Measurements from ENCODE around the gene KBTBD13.
"Not testable (repeated sequence)": the region's sequence is repeated elsewhere in the genome, so short reads cannot be mapped to it uniquely, and the experiment has no call there.

The KBTBD13 gene

GRCh38 chr15:65074946-65075345, 1.6 kb upstream of the KBTBD13 start:
- H3K9ac ChIP-seq (ENCODE audit: low read depth, low read length); H3K36me3 ChIP-seq (ENCODE audit: control insufficient read depth, insufficient read depth, low read length); H3K27me3 ChIP-seq (ENCODE audit: control insufficient read depth, insufficient read depth, low read length); H3K4me3 ChIP-seq (ENCODE audit: low read depth, low read length); H3K4me1 ChIP-seq (ENCODE audit: control insufficient read depth, insufficient read depth, low read length); H3K9me3 ChIP-seq (ENCODE audit: control insufficient read depth, insufficient read depth, low read length): not testable (repeated sequence)

DNA sequence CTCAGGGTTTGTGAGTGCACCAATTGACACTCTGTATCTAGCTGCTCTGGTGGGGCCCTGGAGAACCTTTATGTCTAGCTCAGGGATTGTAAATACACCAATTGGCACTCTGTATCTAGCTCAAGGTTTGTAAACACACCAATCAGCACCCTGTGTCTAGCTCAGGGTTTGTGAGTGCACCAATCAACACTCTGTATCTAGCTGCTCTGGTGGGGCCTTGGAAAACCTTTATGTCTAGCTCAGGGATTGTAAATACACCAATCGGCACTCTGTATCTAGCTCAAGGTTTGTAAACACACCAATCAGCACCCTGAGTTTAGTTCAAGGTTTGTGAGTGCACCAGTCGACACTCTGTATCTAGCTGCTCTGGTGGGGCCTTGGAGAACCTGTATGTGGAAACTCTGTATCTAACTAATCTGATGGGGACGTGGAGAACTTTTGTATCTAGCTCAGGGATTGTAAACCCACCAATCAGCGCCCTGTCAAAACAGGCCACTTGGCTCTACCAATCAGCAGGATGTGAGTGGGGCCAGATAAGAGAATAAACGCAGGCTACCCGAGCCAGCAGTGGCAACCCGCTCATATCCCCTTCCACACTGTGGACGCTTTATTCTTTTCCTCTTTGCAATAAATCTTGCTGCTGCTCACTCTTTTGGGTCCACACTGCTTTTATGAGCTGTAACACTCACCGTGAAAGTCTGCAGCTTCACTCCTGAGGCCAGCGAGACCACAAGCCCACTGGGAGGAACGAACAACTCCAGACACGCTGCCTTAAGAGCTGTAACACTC, 745 bp upstream of the KBTBD13 start:
- H3K4me3 ChIP-seq (ENCODE audit: low read depth, low read length); H3K9me3 ChIP-seq (ENCODE audit: control insufficient read depth, insufficient read depth, low read length); H3K36me3 ChIP-seq (ENCODE audit: control insufficient read depth, insufficient read depth, low read length); H3K27me3 ChIP-seq (ENCODE audit: control insufficient read depth, insufficient read depth, low read length); H3K4me1 ChIP-seq (ENCODE audit: control insufficient read depth, insufficient read depth, low read length); H3K9ac ChIP-seq (ENCODE audit: low read depth, low read length): not testable (repeated sequence)

DNA sequence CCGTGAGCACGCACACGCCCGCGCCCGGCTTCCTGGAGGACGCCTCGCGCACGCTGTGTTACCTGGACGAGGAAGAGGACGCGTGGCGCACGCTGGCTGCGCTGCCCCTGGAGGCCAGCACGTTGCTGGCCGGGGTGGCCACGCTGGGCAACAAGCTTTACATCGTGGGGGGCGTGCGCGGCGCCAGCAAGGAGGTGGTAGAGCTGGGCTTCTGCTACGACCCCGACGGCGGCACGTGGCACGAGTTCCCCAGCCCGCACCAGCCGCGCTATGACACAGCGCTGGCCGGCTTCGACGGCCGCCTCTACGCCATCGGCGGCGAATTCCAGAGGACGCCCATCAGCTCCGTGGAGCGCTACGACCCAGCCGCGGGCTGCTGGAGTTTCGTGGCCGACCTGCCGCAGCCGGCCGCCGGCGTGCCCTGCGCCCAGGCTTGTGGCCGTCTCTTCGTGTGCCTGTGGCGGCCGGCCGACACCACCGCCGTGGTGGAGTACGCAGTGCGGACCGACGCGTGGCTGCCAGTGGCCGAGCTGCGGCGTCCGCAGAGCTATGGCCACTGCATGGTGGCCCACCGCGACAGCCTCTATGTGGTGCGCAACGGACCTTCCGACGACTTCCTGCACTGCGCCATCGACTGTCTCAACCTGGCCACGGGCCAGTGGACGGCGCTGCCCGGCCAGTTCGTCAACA, 890 bp downstream of the KBTBD13 start:
- Histone ChIP-seq H3K36me3 (ENCODE audit: control insufficient read depth, insufficient read depth, low read length) (no peaks in the 10 kb centered on the region), H3K4me3 (ENCODE audit: low read depth, low read length) (no peak overlapping the region), H3K9me3 (ENCODE audit: control insufficient read depth, insufficient read depth, low read length) (no peaks in the 10 kb centered on the region), H3K9ac (ENCODE audit: low read depth, low read length) (no peak overlapping the region), H3K27me3 (ENCODE audit: control insufficient read depth, insufficient read depth, low read length) (peaks cover 12% of the 10 kb centered on the region), H3K4me1 (ENCODE audit: control insufficient read depth, insufficient read depth, low read length) (peaks cover 7% of the 10 kb centered on the region)

DNA sequence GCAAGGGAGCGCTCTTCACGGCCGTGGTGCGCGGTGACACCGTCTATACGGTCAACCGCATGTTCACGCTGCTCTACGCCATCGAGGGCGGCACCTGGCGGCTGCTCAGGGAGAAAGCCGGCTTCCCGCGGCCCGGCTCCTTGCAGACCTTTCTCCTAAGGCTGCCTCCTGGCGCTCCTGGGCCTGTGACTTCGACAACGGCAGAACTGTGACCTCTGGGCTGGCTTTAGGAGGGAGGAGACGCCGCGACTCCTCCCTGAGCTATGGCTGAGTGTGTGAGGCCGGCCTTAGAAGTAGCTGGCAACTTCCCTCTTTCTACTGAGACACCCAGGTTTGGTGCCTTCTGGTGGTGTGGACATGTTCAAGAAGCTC, 1.4 kb downstream of the KBTBD13 start:
- Histone ChIP-seq H3K9me3 (ENCODE audit: control insufficient read depth, insufficient read depth, low read length) (no peaks in the 10 kb centered on the region), H3K4me3 (ENCODE audit: low read depth, low read length) (no peak overlapping the region), H3K36me3 (ENCODE audit: control insufficient read depth, insufficient read depth, low read length) (no peaks in the 10 kb centered on the region), H3K4me1 (ENCODE audit: control insufficient read depth, insufficient read depth, low read length) (peaks cover 12% of the 10 kb centered on the region), H3K9ac (ENCODE audit: low read depth, low read length) (no peak overlapping the region), H3K27me3 (ENCODE audit: control insufficient read depth, insufficient read depth, low read length) (peaks cover 12% of the 10 kb centered on the region)

DNA sequence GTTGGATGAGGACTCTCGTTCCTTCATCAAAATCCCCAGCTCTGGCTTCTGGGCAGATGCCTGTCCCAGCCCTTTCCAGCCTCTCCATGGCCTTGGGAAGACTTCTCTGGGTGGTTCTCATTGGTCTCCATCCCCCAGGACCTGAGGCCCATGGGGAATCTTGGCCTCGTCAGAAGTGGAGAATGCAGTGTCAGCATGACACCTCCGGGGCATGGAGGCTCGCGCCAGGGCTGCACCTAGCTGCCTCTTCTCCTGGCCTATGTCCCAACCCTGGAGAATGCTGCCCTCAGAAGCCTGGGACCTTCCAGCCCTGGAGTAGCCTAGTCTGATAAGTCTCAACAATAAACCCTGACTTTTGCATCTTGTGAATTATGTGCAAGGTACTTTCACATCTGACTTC, 3.0 kb downstream of the KBTBD13 start:
- peaks cover 12% of the 10 kb centered on the region for H3K27me3 ChIP-seq (ENCODE audit: control insufficient read depth, insufficient read depth, low read length)
- no peaks in the 10 kb centered on the region for H3K36me3 ChIP-seq (ENCODE audit: control insufficient read depth, insufficient read depth, low read length)
- no peak overlapping the region for H3K4me3 ChIP-seq (ENCODE audit: low read depth, low read length)
- no peaks in the 10 kb centered on the region for H3K9me3 ChIP-seq (ENCODE audit: control insufficient read depth, insufficient read depth, low read length)
- H3K9ac ChIP-seq (ENCODE audit: low read depth, low read length), result no peak overlapping the region
- peaks cover 21% of the 10 kb centered on the region for H3K4me1 ChIP-seq (ENCODE audit: control insufficient read depth, insufficient read depth, low read length)

DNA sequence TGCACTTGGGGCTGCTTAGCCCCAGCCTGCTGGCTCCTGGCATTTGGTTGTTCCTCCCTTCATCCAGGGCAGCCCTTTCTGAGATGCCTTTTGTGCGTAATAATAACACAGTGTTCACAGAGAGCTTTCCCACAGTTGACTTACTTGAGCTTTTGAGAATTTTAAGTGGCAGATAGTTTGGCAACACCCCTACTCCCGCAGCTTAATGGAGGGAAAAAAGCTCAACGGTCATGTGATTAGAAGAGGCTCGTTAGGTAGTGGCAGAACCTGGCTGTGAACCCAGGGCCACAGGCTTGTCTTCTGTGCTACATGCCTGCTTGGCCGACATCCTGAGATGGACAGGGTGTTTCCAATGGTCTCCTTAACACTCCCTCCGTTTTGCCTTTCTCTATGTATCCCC, 4.7 kb downstream of the KBTBD13 start:
- H3K27me3 ChIP-seq (ENCODE audit: control insufficient read depth, insufficient read depth, low read length), result peaks cover 12% of the 10 kb centered on the region
- H3K4me3 ChIP-seq (ENCODE audit: low read depth, low read length), result no peak overlapping the region
- peaks cover 23% of the 10 kb centered on the region for H3K4me1 ChIP-seq (ENCODE audit: control insufficient read depth, insufficient read depth, low read length)
- no peaks in the 10 kb centered on the region for H3K36me3 ChIP-seq (ENCODE audit: control insufficient read depth, insufficient read depth, low read length)
- H3K9me3 ChIP-seq (ENCODE audit: control insufficient read depth, insufficient read depth, low read length), result no peaks in the 10 kb centered on the region
- H3K9ac ChIP-seq (ENCODE audit: low read depth, low read length), result no peak overlapping the region

DNA sequence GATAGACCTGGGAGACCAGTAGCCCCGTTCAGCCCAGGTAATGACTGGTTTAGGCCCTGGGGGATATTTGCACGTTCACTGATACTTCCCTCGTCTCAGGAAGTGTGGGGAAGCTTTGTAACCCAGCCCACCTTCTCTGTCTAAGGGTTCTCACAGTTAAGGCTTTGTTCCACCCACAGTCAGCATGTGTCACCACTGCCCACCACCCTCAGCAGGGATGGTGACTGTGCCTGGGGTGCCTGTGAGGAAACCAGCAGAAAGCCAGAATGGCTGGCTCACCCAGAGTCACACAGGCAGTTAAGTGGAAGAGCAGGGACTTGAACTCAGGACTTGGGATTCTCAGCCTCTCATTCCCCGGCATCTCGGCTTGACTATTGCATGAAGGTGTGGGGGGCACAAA, 5.2 kb downstream of the KBTBD13 start:
- no peaks in the 10 kb centered on the region for H3K9me3 ChIP-seq (ENCODE audit: control insufficient read depth, insufficient read depth, low read length)
- no peak overlapping the region for H3K9ac ChIP-seq (ENCODE audit: low read depth, low read length)
- H3K4me3 ChIP-seq (ENCODE audit: low read depth, low read length), result no peak overlapping the region
- peaks cover 12% of the 10 kb centered on the region for H3K27me3 ChIP-seq (ENCODE audit: control insufficient read depth, insufficient read depth, low read length)
- H3K36me3 ChIP-seq (ENCODE audit: control insufficient read depth, insufficient read depth, low read length), result no peaks in the 10 kb centered on the region
- H3K4me1 ChIP-seq (ENCODE audit: control insufficient read depth, insufficient read depth, low read length), result peaks cover 23% of the 10 kb centered on the region

GRCh38 chr15:65082303-65082953, 5.9 kb downstream of the KBTBD13 start:
- Histone ChIP-seq H3K27me3 (ENCODE audit: control insufficient read depth, insufficient read depth, low read length) (peaks cover 12% of the 10 kb centered on the region), H3K9ac (ENCODE audit: low read depth, low read length) (no peak overlapping the region), H3K4me3 (ENCODE audit: low read depth, low read length) (no peak overlapping the region), H3K36me3 (ENCODE audit: control insufficient read depth, insufficient read depth, low read length) (no peaks in the 10 kb centered on the region), H3K4me1 (ENCODE audit: control insufficient read depth, insufficient read depth, low read length) (peaks cover 23% of the 10 kb centered on the region), H3K9me3 (ENCODE audit: control insufficient read depth, insufficient read depth, low read length) (no peaks in the 10 kb centered on the region)

DNA sequence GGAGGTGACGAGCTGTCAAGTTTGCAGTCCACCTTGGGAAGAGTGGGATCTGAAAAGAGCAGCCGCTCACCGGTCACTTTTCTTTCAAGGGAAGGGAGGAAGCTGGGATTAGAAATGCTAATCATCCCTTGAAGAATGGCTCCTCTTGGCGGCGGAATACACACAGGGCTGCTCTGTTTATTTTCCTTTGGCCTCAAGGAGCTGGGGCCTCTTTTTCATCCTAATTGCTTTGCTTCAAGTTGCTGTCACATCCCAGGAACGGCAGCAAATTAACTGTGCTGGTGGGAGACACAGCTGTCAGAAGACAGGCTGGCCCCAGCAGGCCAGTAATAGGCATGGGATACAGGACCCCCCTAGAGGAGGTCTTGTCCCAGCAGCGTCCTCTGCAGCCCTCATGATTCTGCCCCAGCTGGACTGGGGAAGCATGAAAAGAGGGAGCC, 6.7 kb downstream of the KBTBD13 start:
- H3K4me3 ChIP-seq (ENCODE audit: low read depth, low read length), result no peak overlapping the region
- peaks cover 22% of the 10 kb centered on the region for H3K4me1 ChIP-seq (ENCODE audit: control insufficient read depth, insufficient read depth, low read length)
- H3K9me3 ChIP-seq (ENCODE audit: control insufficient read depth, insufficient read depth, low read length), result no peaks in the 10 kb centered on the region
- peaks cover 9% of the 10 kb centered on the region for H3K27me3 ChIP-seq (ENCODE audit: control insufficient read depth, insufficient read depth, low read length)
- H3K36me3 ChIP-seq (ENCODE audit: control insufficient read depth, insufficient read depth, low read length), result no peaks in the 10 kb centered on the region
- no peak overlapping the region for H3K9ac ChIP-seq (ENCODE audit: low read depth, low read length)

DNA sequence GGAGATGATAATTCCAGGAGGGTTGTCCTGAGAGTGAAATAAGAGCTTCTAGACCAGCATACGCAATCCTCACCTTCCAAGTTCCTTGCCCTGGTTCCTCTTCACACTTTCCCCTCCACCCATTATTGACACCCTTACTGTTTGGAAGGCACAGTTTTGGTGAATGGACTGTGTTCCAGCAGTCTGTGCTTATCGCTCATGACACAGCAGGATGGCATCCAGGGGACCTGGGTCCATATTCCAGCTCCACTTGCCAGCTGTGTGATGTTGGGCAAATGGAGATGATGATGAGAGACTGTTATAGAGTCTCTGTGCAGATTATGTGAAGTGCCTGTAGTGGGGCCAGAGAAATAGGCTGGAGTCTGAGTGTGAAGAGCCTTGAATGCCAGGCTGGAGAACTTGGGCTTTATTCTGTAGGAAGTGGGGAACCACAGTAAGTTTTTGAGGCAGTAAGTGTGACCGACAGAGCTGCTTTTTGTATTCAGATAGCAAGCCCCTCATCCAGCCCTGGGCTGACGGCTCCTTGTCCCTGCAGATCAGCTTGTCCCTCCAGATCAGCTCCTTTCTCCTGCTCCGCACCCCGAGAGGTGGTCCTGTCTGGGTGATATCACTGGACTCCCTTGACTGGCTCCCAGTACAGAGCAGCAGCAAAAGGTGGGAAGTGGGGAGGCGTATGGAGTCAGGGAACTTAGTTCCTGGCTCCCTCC, 8.1 kb downstream of the KBTBD13 start:
- H3K9me3 ChIP-seq (ENCODE audit: control insufficient read depth, insufficient read depth, low read length), result no peaks in the 10 kb centered on the region
- no peak overlapping the region for H3K4me3 ChIP-seq (ENCODE audit: low read depth, low read length)
- no peak overlapping the region for H3K9ac ChIP-seq (ENCODE audit: low read depth, low read length)
- peaks cover 2% of the 10 kb centered on the region for H3K27me3 ChIP-seq (ENCODE audit: control insufficient read depth, insufficient read depth, low read length)
- peaks cover 20% of the 10 kb centered on the region for H3K4me1 ChIP-seq (ENCODE audit: control insufficient read depth, insufficient read depth, low read length)
- H3K36me3 ChIP-seq (ENCODE audit: control insufficient read depth, insufficient read depth, low read length), result no peaks in the 10 kb centered on the region

DNA sequence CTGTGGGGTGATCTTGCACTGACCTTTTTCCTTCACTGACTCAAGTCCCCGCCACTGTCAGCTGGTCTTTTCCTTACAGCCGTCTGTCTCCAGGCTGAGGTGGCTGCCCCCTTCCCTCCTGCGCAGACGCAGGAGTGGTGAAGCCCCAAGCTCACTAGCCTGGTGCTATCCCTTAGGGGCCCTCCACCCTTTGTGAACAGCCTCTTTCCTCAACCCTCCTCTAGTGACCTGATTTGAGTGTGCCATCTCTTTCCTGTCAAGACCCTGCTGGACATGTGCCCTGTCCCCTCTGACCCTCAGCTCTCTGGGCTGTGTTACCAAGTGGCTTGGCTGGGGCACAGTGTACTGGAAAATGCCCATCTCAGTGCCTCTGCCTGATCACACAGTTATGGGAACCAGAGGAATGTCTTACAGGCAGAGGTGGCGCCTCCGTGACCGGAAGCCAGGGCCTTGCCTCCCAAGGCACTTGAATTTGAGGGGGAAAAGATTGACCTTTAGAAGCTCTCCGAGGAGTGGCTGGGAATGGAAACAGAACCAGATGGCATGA, 8.7 kb downstream of the KBTBD13 start:
- H3K4me1 ChIP-seq (ENCODE audit: control insufficient read depth, insufficient read depth, low read length), result peaks cover 20% of the 10 kb centered on the region
- no peaks in the 10 kb centered on the region for H3K36me3 ChIP-seq (ENCODE audit: control insufficient read depth, insufficient read depth, low read length)
- H3K9ac ChIP-seq (ENCODE audit: low read depth, low read length), result no peak overlapping the region
- H3K27me3 ChIP-seq (ENCODE audit: control insufficient read depth, insufficient read depth, low read length), result peaks cover 2% of the 10 kb centered on the region
- no peak overlapping the region for H3K4me3 ChIP-seq (ENCODE audit: low read depth, low read length)
- H3K9me3 ChIP-seq (ENCODE audit: control insufficient read depth, insufficient read depth, low read length), result no peaks in the 10 kb centered on the region
